Keratinocyte (primary cell): ENCODE data around the gene CCDC167.

ENCODE experiments used
- CTCF ChIP-seq, 3 experiments: IDR thresholded peaks in 1 of 3; conservative IDR thresholded peaks in 1 of 3; optimal IDR thresholded peaks in 1 of 3; 2 replicates in 2 of 3; 3 replicates in 1 of 3; pipeline versions ENCODE3 to v1.5.1; 2011; ENCODE audit warnings: low read length in 3 of 3, mild to moderate bottlenecking in 3 of 3, moderate library complexity in 2 of 3, control low read depth in 1 of 3, inconsistent platforms in 1 of 3; ENCODE audit not compliant: insufficient read depth in 2 of 3; ENCODE audit errors: extremely low read depth in 1 of 3
- EZH2 ChIP-seq: IDR thresholded peaks from one replicate; pipeline ENCODE4 v1.6.1; 2012; ENCODE audit warnings: inconsistent platforms, mild to moderate bottlenecking, low read length, moderate library complexity

- no peak for TF ChIP-seq CTCF (optimal IDR thresholded peaks at IDR 0.05 in 1 of 3, IDR thresholded peaks at IDR 0.05 in 1 of 3, conservative IDR thresholded peaks at IDR 0.05 in 1 of 3; ENCODE audit: extremely low read depth in 1 of 3, insufficient read depth in 2 of 3, low read length in 3 of 3)
- TF ChIP-seq EZH2: no peak
Observed at GRCh38 chr6:37520926-37521325, 21.2 kb upstream of the CCDC167 start.
